IMR-90 (cell line): ENCODE data around the gene SP140. TPM values are rescaled to one million over a fixed set of nuclear protein-coding genes. Genes with fewer than 3 reads are reported as not detected.
"Not testable (repeated sequence)": the region's sequence is repeated elsewhere in the genome, so short reads cannot be mapped to it uniquely, and the experiment has no call there.

Source experiments
- ATAC-seq: fragments of 200-7000 bp; cut with Tn5 transposase; 2 replicates; pipeline ENCODE4 v1.9.1; 2020; ENCODE audit warnings: low read depth, mild to moderate bottlenecking, moderate library complexity
- BruUV-seq: library from RNA; stranded (reverse); fragments of 400-500 nt; replicated peaks from 2 replicates; lab custom pipeline; 2021; lab: Mats Ljungman, UMichigan
- CTCF ChIA-PET: fragments of 300-600 bp; formaldehyde crosslinking; extraction: SDS; loops from one replicate; lab custom pipeline; 2021; ENCODE audit warnings: antibody characterized with exemption; lab: Yijun Ruan, JAX
- POLR2A ChIA-PET: fragments of 300-600 bp; sonication (Branson Sonifier 250); formaldehyde crosslinking; loops from one replicate; lab custom pipeline; 2022; ENCODE audit warnings: antibody characterized with exemption; ENCODE audit not compliant: unreplicated experiment; lab: Charles Lee
- DNase-seq: peaks from one replicate; pipeline ENCODE4 v3.0.0; 2013
- H2AFZ ChIP-seq: replicated peaks from 2 replicates; pipeline ENCODE3; 2013; ENCODE audit warnings: low read length, mild to moderate bottlenecking; ENCODE audit not compliant: poor library complexity
- H2AK5ac ChIP-seq: 2 replicates; pipeline ENCODE4 v1.6.1; 2013; ENCODE audit warnings: low read depth, low read length, inconsistent platforms
- H2AK9ac ChIP-seq: replicated peaks from 2 replicates; pipeline ENCODE3; 2013; ENCODE audit warnings: mild to moderate bottlenecking, low read depth, low read length, moderate library complexity; ENCODE audit not compliant: poor library complexity
- H2BK120ac ChIP-seq: 2 replicates; pipeline ENCODE4 v1.6.1; 2013; ENCODE audit warnings: low read depth, low read length, inconsistent platforms
- H2BK15ac ChIP-seq: 3 replicates; pipeline ENCODE4 v1.6.1; 2013; ENCODE audit warnings: low read depth, low read length, inconsistent platforms
- H2BK20ac ChIP-seq: 2 replicates; pipeline ENCODE4 v1.6.1; 2013; ENCODE audit warnings: low read depth, mild to moderate bottlenecking, inconsistent platforms, low read length, moderate library complexity
- H2BK5ac ChIP-seq: 2 replicates; pipeline ENCODE4 v1.6.1; 2013; ENCODE audit warnings: mild to moderate bottlenecking, low read depth, low read length, inconsistent platforms; ENCODE audit not compliant: poor library complexity, severe bottlenecking
- H3K14ac ChIP-seq: replicated peaks from 2 replicates; pipeline ENCODE4 v1.6.1; 2013; ENCODE audit warnings: low read depth, low read length, inconsistent platforms
- H3K18ac ChIP-seq: 2 replicates; pipeline ENCODE4 v1.6.1; 2013; ENCODE audit warnings: low read depth, low read length, control low read depth
- H3K23ac ChIP-seq: 2 replicates; pipeline ENCODE4 v1.6.1; 2013; ENCODE audit warnings: low read depth, low read length, inconsistent platforms
- H3K27ac ChIP-seq: 2 replicates; pipeline ENCODE4 v1.5.1; 2013; ENCODE audit warnings: mild to moderate bottlenecking, control low read depth, low read length; ENCODE audit not compliant: insufficient read depth
- H3K27me3 ChIP-seq: 2 replicates; pipeline ENCODE4 v1.6.1; 2013; ENCODE audit warnings: low read length; ENCODE audit not compliant: control insufficient read depth, insufficient read depth
- H3K36me3 ChIP-seq: 2 replicates; pipeline ENCODE4 v1.6.1; 2013; ENCODE audit warnings: low read length, mixed read lengths; ENCODE audit not compliant: control insufficient read depth, insufficient read depth
- H3K4ac ChIP-seq: 2 replicates; pipeline ENCODE4 v1.6.1; 2013; ENCODE audit warnings: low read depth, low read length, inconsistent platforms
- H3K4me1 ChIP-seq: 2 replicates; pipeline ENCODE4 v1.6.1; 2013; ENCODE audit warnings: low read length, mixed read lengths; ENCODE audit not compliant: control insufficient read depth, insufficient read depth
- H3K4me2 ChIP-seq: 2 replicates; pipeline ENCODE4 v1.6.1; 2013; ENCODE audit warnings: low read depth, mild to moderate bottlenecking, control low read depth, low read length, moderate library complexity
- H3K4me3 ChIP-seq: 2 replicates; pipeline ENCODE4 v1.5.1; 2013; ENCODE audit warnings: low read depth, mild to moderate bottlenecking, control low read depth, low read length, moderate library complexity; ENCODE audit not compliant: insufficient read depth
- H3K56ac ChIP-seq: 2 replicates; pipeline ENCODE4 v1.6.1; 2013; ENCODE audit warnings: low read length, inconsistent platforms; ENCODE audit not compliant: insufficient read depth; ENCODE audit errors: extremely low read depth
- H3K79me1 ChIP-seq, 2 experiments: 2 replicates each; pipeline ENCODE4 v1.6.1; 2013; ENCODE audit warnings: low read length in 2 of 2, inconsistent platforms in 1 of 2, low read depth in 1 of 2
- H3K9ac ChIP-seq: 2 replicates; pipeline ENCODE4 v1.6.1; 2013; ENCODE audit warnings: low read depth, low read length, control low read depth
- H3K9me1 ChIP-seq: 2 replicates; pipeline ENCODE4 v1.6.1; 2013; ENCODE audit warnings: low read length, inconsistent platforms; ENCODE audit not compliant: insufficient read depth
- H3K9me3 ChIP-seq: 2 replicates; pipeline ENCODE4 v1.6.1; 2013; ENCODE audit warnings: low read length; ENCODE audit not compliant: control insufficient read depth, insufficient read depth
- H4K20me1 ChIP-seq: 2 replicates; pipeline ENCODE4 v1.6.1; 2013; ENCODE audit warnings: low read length, inconsistent platforms; ENCODE audit not compliant: insufficient read depth
- H4K5ac ChIP-seq: 2 replicates; pipeline ENCODE4 v1.6.1; 2013; ENCODE audit warnings: mild to moderate bottlenecking, low read depth, low read length, control low read depth
- H4K8ac ChIP-seq, 2 experiments: 2 replicates each; pipeline ENCODE4 v1.6.1; 2013; ENCODE audit warnings: low read depth in 2 of 2, low read length in 2 of 2, control low read depth in 1 of 2, inconsistent platforms in 1 of 2
- H4K91ac ChIP-seq: 2 replicates; pipeline ENCODE4 v1.6.1; 2013; ENCODE audit warnings: low read depth, low read length, inconsistent platforms; ENCODE audit not compliant: insufficient read depth
- WGBS, 2 experiments: methylation state at CpG; one replicate each; pipeline versions ENCODE4 v1.1.5 to v1.1.7; 2013; ENCODE audit warnings: missing lambda C conversion rate in 2 of 2; ENCODE audit not compliant: insufficient read length in 1 of 2; ENCODE audit errors: extremely low coverage in 2 of 2; 5-methylcytosine and 5-hydroxymethylcytosine counted together
- dilution Hi-C: fragments of 300-500 bp; cut with HindIII; formaldehyde crosslinking; loops from one replicate; pipeline ENCODE4 v1.14.3; 2018; ENCODE audit warnings: low sequenced_read_pairs; ENCODE audit not compliant: unreplicated experiment
- in situ Hi-C: fragments of 300-500 bp; cut with MboI; formaldehyde crosslinking; loops from 3 replicates; pipeline ENCODE4 v1.14.3; 2019; ENCODE audit warnings: low sequenced_read_pairs, inconsistent platforms, mixed read lengths
- intact Hi-C: fragments of 100-400 bp; cut with micrococcal nuclease; formaldehyde crosslinking; loops from 2 replicates; pipeline ENCODE4 v1.10.0; 2022
- polyA plus RNA-seq, 3 experiments: library from polyadenylated mRNA; depleted of rRNA; stranded (reverse); fragments of >200 nt; gene quantifications; 2 replicates each; pipeline ENCODE4 v1.2.3, GENCODE V29; 2012; ENCODE audit warnings: low replicate concordance in 1 of 3
- total RNA-seq: library from RNA; depleted of rRNA; stranded (reverse); fragments of >200 nt; gene quantifications from 2 replicates; pipeline ENCODE4 v1.2.3, GENCODE V29; 2012

SP140 gene
- total and polyA plus RNA-seq, 2 of the 4 experiments (the other 2 are of a cell fraction) = 1.4 TPM

DNA sequence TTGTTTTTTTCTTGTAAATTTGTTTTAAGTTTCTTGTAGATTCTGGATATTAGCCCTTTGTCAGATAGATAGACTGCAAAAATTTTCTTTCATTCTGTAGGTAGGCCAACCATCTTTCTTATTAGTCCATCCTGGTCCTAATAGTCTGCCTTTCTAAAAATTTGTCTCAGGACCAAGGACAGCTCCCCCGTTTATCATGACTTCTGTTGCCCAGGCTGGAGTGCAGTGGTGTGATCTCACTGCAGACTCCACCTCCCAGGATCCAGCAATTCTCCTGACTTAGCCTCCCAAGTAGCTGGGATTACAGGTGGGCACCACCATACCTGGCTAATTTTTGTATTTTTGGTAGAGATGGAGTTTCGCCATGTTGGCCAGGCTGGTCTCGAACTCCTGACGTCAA is 63.8 kb downstream of the SP140 start:
- CTCF ChIA-PET, BruUV-seq, H3K36me3 ChIP-seq, H4K91ac ChIP-seq, H4K8ac ChIP-seq, H2AK9ac ChIP-seq, H3K9ac ChIP-seq, H3K18ac ChIP-seq, H3K4me1 ChIP-seq, H3K56ac ChIP-seq, H3K9me3 ChIP-seq, in situ Hi-C loops, H3K4ac ChIP-seq, POLR2A ChIA-PET, H3K4me3 ChIP-seq, H4K20me1 ChIP-seq, H4K5ac ChIP-seq, H2BK5ac ChIP-seq, H3K9me1 ChIP-seq, H2AK5ac ChIP-seq, intact Hi-C loops, H3K27ac ChIP-seq, H3K4me2 ChIP-seq, H2BK15ac ChIP-seq, H2AFZ ChIP-seq, H3K23ac ChIP-seq, H2BK20ac ChIP-seq, dilution Hi-C loops, H3K79me1 ChIP-seq, H2BK120ac ChIP-seq, H3K14ac ChIP-seq, H3K27me3 ChIP-seq: not testable (repeated sequence)
- WGBS, 2 experiments = 60% methylated on average over 1 of the region's 4 CpGs; no CpG with 5 or more reads in 1 of the 2 experiments
- DNase-seq = peak; percentile 20
- ATAC-seq = 0 out of 2 replicates have a peak, but pooled peaks have one; percentile 49
